Liver (tissue), 9 donors: Measurements from ENCODE around the gene FLII. TPM values are rescaled to one million over a fixed set of nuclear protein-coding genes. Genes with fewer than 3 reads are reported as not detected.

ENCODE experiments used
- DNase-seq: peaks from one replicate; pipeline ENCODE4 v3.0.0-alpha.2; 2017; ENCODE audit warnings: low spot score
- H3K27ac ChIP-seq, 2 donors: one replicate each; pipeline ENCODE4 v1.7.0; 2013; ENCODE audit warnings: inconsistent platforms in 2 of 2, low read length in 2 of 2, control low read depth in 1 of 2, low read depth in 1 of 2, mild to moderate bottlenecking in 1 of 2
- H3K27me3 ChIP-seq, 4 donors: one replicate each; pipeline versions ENCODE4 v1.6.1 to v1.7.0; 2013; ENCODE audit warnings: low read length in 3 of 4, inconsistent platforms in 1 of 4, mild to moderate bottlenecking in 1 of 4, moderate library complexity in 1 of 4; ENCODE audit not compliant: control insufficient read depth in 4 of 4, insufficient read depth in 4 of 4
- H3K36me3 ChIP-seq, 4 donors: one replicate each; pipeline versions ENCODE4 v1.6.1 to v1.7.0; 2013; ENCODE audit warnings: low read length in 3 of 4, mild to moderate bottlenecking in 3 of 4, low read depth in 1 of 4, moderate library complexity in 1 of 4; ENCODE audit not compliant: control insufficient read depth in 4 of 4, insufficient read depth in 3 of 4
- H3K4me1 ChIP-seq, 4 donors: one replicate each; pipeline versions ENCODE4 v1.6.1 to v1.7.0; 2013; ENCODE audit warnings: low read length in 3 of 4, mild to moderate bottlenecking in 3 of 4, moderate library complexity in 1 of 4; ENCODE audit not compliant: control insufficient read depth in 4 of 4, insufficient read depth in 4 of 4
- H3K4me3 ChIP-seq, 3 donors: one replicate each; pipeline versions ENCODE4 v1.6.1 to v1.7.0; 2013; ENCODE audit warnings: low read length in 3 of 3, control low read depth in 1 of 3, low read depth in 1 of 3, mild to moderate bottlenecking in 1 of 3
- H3K9ac ChIP-seq, 2 donors: one replicate each; pipeline ENCODE4 v1.7.0; 2013; ENCODE audit warnings: low read length in 2 of 2, mild to moderate bottlenecking in 2 of 2, moderate library complexity in 2 of 2, control low read depth in 1 of 2, low read depth in 1 of 2
- H3K9me3 ChIP-seq, 4 donors: one replicate each; pipeline versions ENCODE4 v1.6.1 to v1.7.0; 2013; ENCODE audit warnings: low read length in 3 of 4; ENCODE audit not compliant: control insufficient read depth in 4 of 4
- ATF3 ChIP-seq: IDR thresholded peaks from 2 replicates; pipeline ENCODE4 v1.6.1; 2016; ENCODE audit warnings: antibody characterized with exemption
- EGR1 ChIP-seq, 2 donors: IDR thresholded peaks; 2 replicates each; pipeline ENCODE4 v1.6.1; 2016 to 2018; ENCODE audit warnings: antibody characterized with exemption in 2 of 2, low read depth in 2 of 2
- FOXA2 ChIP-seq: IDR thresholded peaks from 2 replicates; pipeline ENCODE4 v1.6.1; 2016; ENCODE audit warnings: antibody characterized with exemption
- HNF4A ChIP-seq, 2 donors: conservative IDR thresholded peaks; 2 replicates each; pipeline ENCODE4 v1.6.1; 2016; ENCODE audit warnings: antibody characterized with exemption in 2 of 2, mild to moderate bottlenecking in 2 of 2
- HNF4G ChIP-seq: IDR thresholded peaks from 2 replicates; pipeline ENCODE4 v1.6.1; 2016; ENCODE audit warnings: antibody characterized with exemption
- JUND ChIP-seq, 2 donors: IDR thresholded peaks; 2 replicates each; pipeline ENCODE4 v1.6.1; 2016; ENCODE audit warnings: antibody characterized with exemption in 2 of 2
- NR2F2 ChIP-seq: IDR thresholded peaks from 2 replicates; pipeline ENCODE4 v1.6.1; 2016; ENCODE audit warnings: antibody characterized with exemption
- RAD21 ChIP-seq, 2 donors: IDR thresholded peaks; 2 replicates each; pipeline ENCODE4 v1.6.1; 2016; ENCODE audit warnings: antibody characterized with exemption in 2 of 2, mild to moderate bottlenecking in 2 of 2
- RXRA ChIP-seq, 2 donors: IDR thresholded peaks; 2 replicates each; pipeline ENCODE4 v1.6.1; 2017 to 2018; ENCODE audit warnings: antibody characterized with exemption in 2 of 2, mild to moderate bottlenecking in 1 of 2
- SP1 ChIP-seq: IDR thresholded peaks from 2 replicates; pipeline ENCODE4 v1.6.1; 2018; ENCODE audit warnings: antibody characterized with exemption, mild to moderate bottlenecking
- TAF1 ChIP-seq: conservative IDR thresholded peaks from 2 replicates; pipeline ENCODE4 v1.6.1; 2016; ENCODE audit warnings: antibody characterized with exemption, mild to moderate bottlenecking
- YY1 ChIP-seq: IDR thresholded peaks from 2 replicates; pipeline ENCODE4 v1.6.1; 2016; ENCODE audit warnings: antibody characterized with exemption, mild to moderate bottlenecking
- WGBS: extraction: QIAGEN DNeasy Blood & Tissue Kit; methylation state at CpG from one replicate; pipeline ENCODE4 v1.1.7; 2013; 5-methylcytosine and 5-hydroxymethylcytosine counted together
- polyA plus RNA-seq, 2 donors: library from polyadenylated mRNA; stranded (reverse) in 1 of 2; unstranded in 1 of 2; fragments of 200-250 nt in 1 of 2; fragments of >200 nt in 1 of 2; fragmentation: Nextera tagmentation in 1 of 2; extraction: Ambion mirVana in 1 of 2; gene quantifications; one replicate each; pipeline versions ENCODE4 v1.2.1 to v1.2.3, GENCODE V29; 2013 to 2015
- total RNA-seq, 2 donors: library from RNA; depleted of rRNA; stranded (reverse); fragments of >200 nt; gene quantifications; one replicate each; pipeline ENCODE4 v1.2.3, GENCODE V29; 2014
- TF ChIP-seq, protein P1 (sequence below): IDR thresholded peaks from 2 replicates; pipeline ENCODE4 v1.6.1; 2016; ENCODE audit warnings: antibody characterized with exemption
- TF ChIP-seq, protein P2 (sequence below): fragments of 150-350 bp; IDR thresholded peaks from 2 replicates; pipeline ENCODE4 v1.5.1; 2017; ENCODE audit warnings: improper control_type of control experiment, low read depth, low read length; ENCODE audit not compliant: missing input control
- donor health status: healthy.
- donor health status: healthy.
- donor health status: healthy.
- donor health status: healthy.
- donor health status: healthy.

The FLII gene
- total and polyA plus RNA-seq, 4 donors = 49.3 to 90.9 (median 76.3) TPM

DNA sequence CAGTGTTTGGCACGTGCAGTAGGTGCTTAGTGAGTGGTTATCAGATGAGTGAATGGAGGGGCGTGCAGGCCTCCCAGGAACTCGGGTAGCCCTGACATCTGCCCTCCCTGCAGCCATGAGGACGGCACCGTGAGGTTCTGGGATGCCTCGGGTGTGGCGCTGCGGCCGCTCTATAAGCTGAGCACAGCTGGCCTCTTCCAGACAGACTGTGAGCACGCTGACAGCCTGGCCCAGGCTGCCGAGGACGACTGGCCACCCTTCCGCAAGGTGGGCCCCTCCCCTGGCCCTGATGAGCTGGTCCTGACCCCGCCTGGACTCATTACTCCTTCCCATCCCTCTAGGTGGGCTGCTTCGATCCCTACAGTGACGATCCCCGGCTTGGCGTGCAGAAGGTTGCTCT, 22.0 kb downstream of the FLII start:
- Histone ChIP-seq H3K4me3 (no peak overlapping the region), H3K27me3 (no peaks in the 10 kb centered on the region), H3K9me3 (no peaks in the 10 kb centered on the region), H3K36me3 (peaks cover 0 to 4% (median 0%) of the 10 kb centered on the region in 4 donors), H3K27ac (no peak overlapping the region), H3K4me1 (no peaks in the 10 kb centered on the region), H3K9ac (no peak overlapping the region)
- 94% methylated on average over 18 of the region's 18 CpGs for WGBS
- TF ChIP-seq ATF3 (no peak), EGR1 (IDR thresholded peaks at IDR 0.05; ENCODE audit: low read depth in 2 of 2) (no peak), TAF1 (no peak), HNF4G (no peak), HNF4A (conservative IDR thresholded peaks at IDR 0.05) (no peak), RXRA (IDR thresholded peaks at IDR 0.05) (no peak), NR2F2 (no peak)
- TF ChIP-seq, protein P1, sequence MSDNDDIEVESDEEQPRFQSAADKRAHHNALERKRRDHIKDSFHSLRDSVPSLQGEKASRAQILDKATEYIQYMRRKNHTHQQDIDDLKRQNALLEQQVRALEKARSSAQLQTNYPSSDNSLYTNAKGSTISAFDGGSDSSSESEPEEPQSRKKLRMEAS = no peak
- TF ChIP-seq, protein P2, sequence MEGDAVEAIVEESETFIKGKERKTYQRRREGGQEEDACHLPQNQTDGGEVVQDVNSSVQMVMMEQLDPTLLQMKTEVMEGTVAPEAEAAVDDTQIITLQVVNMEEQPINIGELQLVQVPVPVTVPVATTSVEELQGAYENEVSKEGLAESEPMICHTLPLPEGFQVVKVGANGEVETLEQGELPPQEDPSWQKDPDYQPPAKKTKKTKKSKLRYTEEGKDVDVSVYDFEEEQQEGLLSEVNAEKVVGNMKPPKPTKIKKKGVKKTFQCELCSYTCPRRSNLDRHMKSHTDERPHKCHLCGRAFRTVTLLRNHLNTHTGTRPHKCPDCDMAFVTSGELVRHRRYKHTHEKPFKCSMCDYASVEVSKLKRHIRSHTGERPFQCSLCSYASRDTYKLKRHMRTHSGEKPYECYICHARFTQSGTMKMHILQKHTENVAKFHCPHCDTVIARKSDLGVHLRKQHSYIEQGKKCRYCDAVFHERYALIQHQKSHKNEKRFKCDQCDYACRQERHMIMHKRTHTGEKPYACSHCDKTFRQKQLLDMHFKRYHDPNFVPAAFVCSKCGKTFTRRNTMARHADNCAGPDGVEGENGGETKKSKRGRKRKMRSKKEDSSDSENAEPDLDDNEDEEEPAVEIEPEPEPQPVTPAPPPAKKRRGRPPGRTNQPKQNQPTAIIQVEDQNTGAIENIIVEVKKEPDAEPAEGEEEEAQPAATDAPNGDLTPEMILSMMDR = no peak
- DNase-seq = no peak

DNA sequence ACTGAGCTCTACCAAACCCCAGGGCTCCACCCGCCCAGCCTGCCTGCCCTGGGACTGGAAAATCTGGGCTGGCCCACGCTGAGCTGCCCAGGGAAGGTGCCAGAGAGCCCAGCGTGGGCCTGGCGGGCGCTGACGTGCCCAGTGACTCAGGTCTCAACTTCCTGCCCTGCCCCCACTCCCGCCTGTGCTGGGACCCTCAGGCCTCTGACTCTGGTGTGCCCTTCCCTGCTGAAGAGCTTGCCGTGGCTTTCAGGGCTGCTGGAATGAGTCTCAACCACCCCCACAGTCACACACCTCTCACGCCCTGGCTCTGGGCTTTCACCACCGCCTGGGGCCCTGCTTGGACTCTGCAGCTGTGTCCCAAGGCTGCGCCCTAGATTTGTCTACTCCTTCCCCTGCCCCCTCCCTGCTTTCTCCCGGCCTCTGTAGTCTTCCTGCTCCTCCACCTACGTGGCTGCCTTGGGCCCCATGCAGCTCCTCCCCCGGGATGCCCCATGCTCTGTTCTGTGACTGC, 22.7 kb downstream of the FLII start:
- H3K4me3 ChIP-seq = no peak overlapping the region
- H3K27ac ChIP-seq = no peak overlapping the region
- H3K9me3 ChIP-seq = no peaks in the 10 kb centered on the region
- TF ChIP-seq JUND (IDR thresholded peaks at IDR 0.05) (no peak), SP1 (no peak), RXRA (IDR thresholded peaks at IDR 0.05) (no peak)
- no peaks in the 10 kb centered on the region for H3K4me1 ChIP-seq
- WGBS = 82% methylated on average over 14 of the region's 14 CpGs
- peaks cover 0 to 4% (median 0%) of the 10 kb centered on the region in 4 donors for H3K36me3 ChIP-seq
- H3K9ac ChIP-seq = no peak overlapping the region
- H3K27me3 ChIP-seq = no peaks in the 10 kb centered on the region
- DNase-seq = no peak

DNA sequence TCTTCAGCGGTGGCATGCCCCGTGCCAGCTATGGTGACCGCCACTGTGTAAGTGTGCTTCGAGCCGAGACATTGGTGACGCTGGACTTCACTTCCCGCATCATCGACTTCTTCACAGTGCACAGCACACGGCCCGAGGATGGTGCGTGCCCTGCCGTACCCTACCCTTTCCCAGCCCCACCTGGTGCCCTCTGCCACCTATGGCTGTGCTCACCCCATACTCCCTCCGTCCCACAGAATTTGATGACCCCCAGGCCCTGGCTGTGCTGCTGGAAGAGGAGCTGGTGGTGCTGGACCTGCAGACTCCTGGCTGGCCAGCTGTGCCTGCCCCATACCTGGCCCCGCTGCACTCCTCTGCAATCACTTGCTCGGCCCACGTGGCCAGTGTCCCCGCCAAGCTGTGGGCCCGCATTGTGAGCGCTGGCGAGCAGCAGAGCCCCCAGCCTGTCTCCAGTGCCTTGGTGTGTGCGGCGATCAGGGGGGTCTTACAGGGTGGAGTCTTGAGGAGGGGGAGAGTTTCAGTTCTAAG, 23.6 kb downstream of the FLII start:
- H3K4me3 ChIP-seq = no peak overlapping the region
- no peaks in the 10 kb centered on the region for H3K27me3 ChIP-seq
- H3K9ac ChIP-seq = no peak overlapping the region
- no peaks in the 10 kb centered on the region for H3K4me1 ChIP-seq
- DNase-seq = no peak
- H3K9me3 ChIP-seq = no peaks in the 10 kb centered on the region
- no peak overlapping the region for H3K27ac ChIP-seq
- peaks cover 0 to 4% (median 0%) of the 10 kb centered on the region in 4 donors for H3K36me3 ChIP-seq
- TF ChIP-seq TAF1 (no peak), SP1 (no peak), HNF4A (conservative IDR thresholded peaks at IDR 0.05) (no peak), YY1 (no peak), ATF3 (no peak), EGR1 (IDR thresholded peaks at IDR 0.05; ENCODE audit: low read depth in 2 of 2) (no peak), RAD21 (IDR thresholded peaks at IDR 0.05) (no peak), FOXA2 (no peak)
- TF ChIP-seq, protein P2 = no peak
- WGBS = 97% methylated on average over 22 of the region's 22 CpGs
